Measurements from ENCODE around the gene DNMT1.

DNMT1 gene

GRCh38 chr19:10133596-10133995 is 61.2 kb downstream of the DNMT1 start:
- no peak overlapping the region for H2BK5ac ChIP-seq (ENCODE audit: low read length)
- H3K9ac ChIP-seq (ENCODE audit: low read length), result no peak overlapping the region
- no CpG with 5 or more reads among the region's 11 CpGs for WGBS (ENCODE audit: extremely low coverage, insufficient coverage, low lambda C conversion rate)
- no peak overlapping the region for H2BK120ac ChIP-seq (ENCODE audit: low read depth, low read length)
- no peak overlapping the region for H3K4ac ChIP-seq (ENCODE audit: low read depth, low read length)
- H3K27me3 ChIP-seq (ENCODE audit: insufficient read depth, low read length, poor library complexity), result no peaks in the 10 kb centered on the region
- no peak overlapping the region for H2AK5ac ChIP-seq (ENCODE audit: low read length)
- no peak overlapping the region for H3K4me2 ChIP-seq (ENCODE audit: low read length)
- H3K79me2 ChIP-seq (ENCODE audit: control insufficient read depth, insufficient read depth, low read length), result no peaks in the 10 kb centered on the region
- no peak overlapping the region for H3K18ac ChIP-seq (ENCODE audit: low read length)
- no peak overlapping the region for H3K56ac ChIP-seq (ENCODE audit: low read length)
- no peak overlapping the region for H4K8ac ChIP-seq (ENCODE audit: low read depth, low read length)
- no peak overlapping the region for H3K23ac ChIP-seq (ENCODE audit: low read length)
- H3K79me1 ChIP-seq (ENCODE audit: low read length), result no peaks in the 10 kb centered on the region
- H3K27ac ChIP-seq (ENCODE audit: low read depth, low read length), result no peak overlapping the region
- H3K4me1 ChIP-seq (ENCODE audit: control insufficient read depth, low read depth, low read length), result no peaks in the 10 kb centered on the region
- peaks cover 36% of the 10 kb centered on the region for H3K36me3 ChIP-seq (ENCODE audit: control insufficient read depth, insufficient read depth, low read length)
- no peak for DNase-seq
- no peak overlapping the region for H4K5ac ChIP-seq (ENCODE audit: low read length)
- H3K4me3 ChIP-seq (ENCODE audit: low read length), result no peak overlapping the region
- no peak overlapping the region for H2BK15ac ChIP-seq (replicated peaks; ENCODE audit: low read depth)

GRCh38 chr19:10132905-10133304 is 61.8 kb downstream of the DNMT1 start:
- no peaks in the 10 kb centered on the region for H3K27me3 ChIP-seq (ENCODE audit: insufficient read depth, low read length, poor library complexity)
- H3K56ac ChIP-seq (ENCODE audit: low read length), result no peak overlapping the region
- no peak overlapping the region for H2AK5ac ChIP-seq (ENCODE audit: low read length)
- no peak overlapping the region for H3K4ac ChIP-seq (ENCODE audit: low read depth, low read length)
- H3K36me3 ChIP-seq (ENCODE audit: control insufficient read depth, insufficient read depth, low read length), result peaks cover 29% of the 10 kb centered on the region
- no CpG with 5 or more reads among the region's 7 CpGs for WGBS (ENCODE audit: extremely low coverage, insufficient coverage, low lambda C conversion rate)
- H4K8ac ChIP-seq (ENCODE audit: low read depth, low read length), result no peak overlapping the region
- H3K18ac ChIP-seq (ENCODE audit: low read length), result no peak overlapping the region
- H3K27ac ChIP-seq (ENCODE audit: low read depth, low read length), result no peak overlapping the region
- H3K4me2 ChIP-seq (ENCODE audit: low read length), result no peak overlapping the region
- H3K23ac ChIP-seq (ENCODE audit: low read length), result no peak overlapping the region
- H2BK120ac ChIP-seq (ENCODE audit: low read depth, low read length), result no peak overlapping the region
- H2BK15ac ChIP-seq (replicated peaks; ENCODE audit: low read depth), result no peak overlapping the region
- no peak overlapping the region for H4K5ac ChIP-seq (ENCODE audit: low read length)
- no peak overlapping the region for H3K4me3 ChIP-seq (ENCODE audit: low read length)
- H3K4me1 ChIP-seq (ENCODE audit: control insufficient read depth, low read depth, low read length), result no peaks in the 10 kb centered on the region
- no peaks in the 10 kb centered on the region for H3K79me2 ChIP-seq (ENCODE audit: control insufficient read depth, insufficient read depth, low read length)
- no peaks in the 10 kb centered on the region for H3K79me1 ChIP-seq (ENCODE audit: low read length)
- no peak overlapping the region for H2BK5ac ChIP-seq (ENCODE audit: low read length)
- no peak overlapping the region for H3K9ac ChIP-seq (ENCODE audit: low read length)
- DNase-seq, result no peak

- Histone ChIP-seq H2BK5ac (ENCODE audit: low read length) (no peak overlapping the region), H2BK120ac (ENCODE audit: low read depth, low read length) (no peak overlapping the region), H3K56ac (ENCODE audit: low read length) (no peak overlapping the region), H2AK5ac (ENCODE audit: low read length) (no peak overlapping the region), H2BK15ac (replicated peaks; ENCODE audit: low read depth) (no peak overlapping the region), H3K36me3 (ENCODE audit: control insufficient read depth, insufficient read depth, low read length) (peaks cover 1% of the 10 kb centered on the region), H3K79me1 (ENCODE audit: low read length) (no peaks in the 10 kb centered on the region), H4K5ac (ENCODE audit: low read length) (no peak overlapping the region), H3K23ac (ENCODE audit: low read length) (no peak overlapping the region), H3K18ac (ENCODE audit: low read length) (no peak overlapping the region), H3K4me2 (ENCODE audit: low read length) (no peak overlapping the region), H3K27ac (ENCODE audit: low read depth, low read length) (no peak overlapping the region), H3K79me2 (ENCODE audit: control insufficient read depth, insufficient read depth, low read length) (no peaks in the 10 kb centered on the region), H3K4me1 (ENCODE audit: control insufficient read depth, low read depth, low read length) (no peaks in the 10 kb centered on the region), H3K27me3 (ENCODE audit: insufficient read depth, low read length, poor library complexity) (no peaks in the 10 kb centered on the region), H3K9ac (ENCODE audit: low read length) (no peak overlapping the region), H3K4ac (ENCODE audit: low read depth, low read length) (no peak overlapping the region), H3K4me3 (ENCODE audit: low read length) (no peak overlapping the region), H4K8ac (ENCODE audit: low read depth, low read length) (no peak overlapping the region)
- no peak for DNase-seq
- WGBS (ENCODE audit: extremely low coverage, insufficient coverage, low lambda C conversion rate), result no CpG with 5 or more reads among the region's 4 CpGs
Measured at GRCh38 chr19:10126213-10126639, 68.5 kb downstream of the DNMT1 start.

GRCh38 chr19:10124429-10124828 is 70.3 kb downstream of the DNMT1 start:
- Histone ChIP-seq H3K4me1 (ENCODE audit: control insufficient read depth, low read depth, low read length) (no peaks in the 10 kb centered on the region), H3K18ac (ENCODE audit: low read length) (no peak overlapping the region), H2BK5ac (ENCODE audit: low read length) (no peak overlapping the region), H3K4me3 (ENCODE audit: low read length) (no peak overlapping the region), H3K27ac (ENCODE audit: low read depth, low read length) (no peak overlapping the region), H2AK5ac (ENCODE audit: low read length) (no peak overlapping the region), H3K56ac (ENCODE audit: low read length) (no peak overlapping the region), H4K5ac (ENCODE audit: low read length) (no peak overlapping the region), H3K4ac (ENCODE audit: low read depth, low read length) (no peak overlapping the region), H3K79me1 (ENCODE audit: low read length) (peaks cover under 1% of the 10 kb centered on the region), H2BK15ac (replicated peaks; ENCODE audit: low read depth) (no peak overlapping the region), H3K79me2 (ENCODE audit: control insufficient read depth, insufficient read depth, low read length) (peaks cover 2% of the 10 kb centered on the region), H3K9ac (ENCODE audit: low read length) (no peak overlapping the region), H3K27me3 (ENCODE audit: insufficient read depth, low read length, poor library complexity) (no peaks in the 10 kb centered on the region), H3K36me3 (ENCODE audit: control insufficient read depth, insufficient read depth, low read length) (no peaks in the 10 kb centered on the region), H3K23ac (ENCODE audit: low read length) (no peak overlapping the region), H2BK120ac (ENCODE audit: low read depth, low read length) (no peak overlapping the region), H4K8ac (ENCODE audit: low read depth, low read length) (no peak overlapping the region), H3K4me2 (ENCODE audit: low read length) (no peak overlapping the region)
- no peak for DNase-seq
- no CpG with 5 or more reads among the region's 7 CpGs for WGBS (ENCODE audit: extremely low coverage, insufficient coverage, low lambda C conversion rate)

- H3K4ac ChIP-seq (ENCODE audit: low read depth, low read length), result no peak overlapping the region
- H3K79me1 ChIP-seq (ENCODE audit: low read length), result peaks cover 11% of the 10 kb centered on the region
- WGBS (ENCODE audit: extremely low coverage, insufficient coverage, low lambda C conversion rate), result no CpG with 5 or more reads among the region's 6 CpGs
- H3K18ac ChIP-seq (ENCODE audit: low read length), result no peak overlapping the region
- DNase-seq, result no peak
- no peak overlapping the region for H2AK5ac ChIP-seq (ENCODE audit: low read length)
- H3K4me3 ChIP-seq (ENCODE audit: low read length), result no peak overlapping the region
- H3K4me2 ChIP-seq (ENCODE audit: low read length), result no peak overlapping the region
- H3K36me3 ChIP-seq (ENCODE audit: control insufficient read depth, insufficient read depth, low read length), result peaks cover 5% of the 10 kb centered on the region
- no peak overlapping the region for H4K8ac ChIP-seq (ENCODE audit: low read depth, low read length)
- no peak overlapping the region for H3K27ac ChIP-seq (ENCODE audit: low read depth, low read length)
- H3K23ac ChIP-seq (ENCODE audit: low read length), result no peak overlapping the region
- H3K9ac ChIP-seq (ENCODE audit: low read length), result no peak overlapping the region
- H2BK120ac ChIP-seq (ENCODE audit: low read depth, low read length), result no peak overlapping the region
- peaks cover 11% of the 10 kb centered on the region for H3K79me2 ChIP-seq (ENCODE audit: control insufficient read depth, insufficient read depth, low read length)
- H2BK5ac ChIP-seq (ENCODE audit: low read length), result no peak overlapping the region
- H3K27me3 ChIP-seq (ENCODE audit: insufficient read depth, low read length, poor library complexity), result no peaks in the 10 kb centered on the region
- no peak overlapping the region for H4K5ac ChIP-seq (ENCODE audit: low read length)
- H2BK15ac ChIP-seq (replicated peaks; ENCODE audit: low read depth), result no peak overlapping the region
- no peak overlapping the region for H3K56ac ChIP-seq (ENCODE audit: low read length)
- peaks cover 1% of the 10 kb centered on the region for H3K4me1 ChIP-seq (ENCODE audit: control insufficient read depth, low read depth, low read length)
Measured at GRCh38 chr19:10122045-10122444, 72.7 kb downstream of the DNMT1 start.

- Histone ChIP-seq H4K8ac (ENCODE audit: low read depth, low read length) (no peak overlapping the region), H2BK120ac (ENCODE audit: low read depth, low read length) (no peak overlapping the region), H3K18ac (ENCODE audit: low read length) (no peak overlapping the region), H3K27ac (ENCODE audit: low read depth, low read length) (no peak overlapping the region), H3K79me2 (ENCODE audit: control insufficient read depth, insufficient read depth, low read length) (peaks cover 11% of the 10 kb centered on the region), H3K27me3 (ENCODE audit: insufficient read depth, low read length, poor library complexity) (no peaks in the 10 kb centered on the region), H3K4me2 (ENCODE audit: low read length) (no peak overlapping the region), H3K36me3 (ENCODE audit: control insufficient read depth, insufficient read depth, low read length) (peaks cover 9% of the 10 kb centered on the region), H2BK15ac (replicated peaks; ENCODE audit: low read depth) (no peak overlapping the region), H3K4ac (ENCODE audit: low read depth, low read length) (no peak overlapping the region), H2AK5ac (ENCODE audit: low read length) (no peak overlapping the region), H3K23ac (ENCODE audit: low read length) (no peak overlapping the region), H3K4me1 (ENCODE audit: control insufficient read depth, low read depth, low read length) (peaks cover 1% of the 10 kb centered on the region), H3K9ac (ENCODE audit: low read length) (no peak overlapping the region), H3K56ac (ENCODE audit: low read length) (no peak overlapping the region), H2BK5ac (ENCODE audit: low read length) (no peak overlapping the region), H3K79me1 (ENCODE audit: low read length) (peaks cover 11% of the 10 kb centered on the region), H3K4me3 (ENCODE audit: low read length) (no peak overlapping the region), H4K5ac (ENCODE audit: low read length) (no peak overlapping the region)
- WGBS (ENCODE audit: extremely low coverage, insufficient coverage, low lambda C conversion rate), result no CpG with 5 or more reads among the region's 9 CpGs
- no peak for DNase-seq
Measured at GRCh38 chr19:10120538-10121189, 74.1 kb downstream of the DNMT1 start.

Data from mesendoderm (in vitro differentiated cells).